Activated CD4-positive, alpha-beta T cell treated with anti-CD3 and anti-CD28 coated beads, Interleukin-2, amount 10 ng/mL, durations not matched to agents 24 days and 14 days (primary cell): ENCODE measurements around the gene CABCOCO1. TPM values are rescaled to one million over a fixed set of nuclear protein-coding genes. Genes with fewer than 3 reads are reported as not detected.

Experiments used
- DNase-seq: peaks from one replicate; pipeline ENCODE4 v3.0.0; 2022
- H3K27ac Mint-ChIP-seq: one replicate; pipeline ENCODE4 v1.8.0; 2022; ENCODE audit warnings: mild to moderate bottlenecking, mixed read lengths
- H3K27me3 Mint-ChIP-seq: one replicate; pipeline ENCODE4 v1.8.0; 2022; ENCODE audit warnings: mixed read lengths
- H3K36me3 Mint-ChIP-seq: one replicate; pipeline ENCODE4 v1.8.0; 2022; ENCODE audit warnings: low read depth, mild to moderate bottlenecking, mixed read lengths
- H3K4me1 Mint-ChIP-seq: one replicate; pipeline ENCODE4 v1.8.0; 2021; ENCODE audit warnings: mixed read lengths
- H3K4me3 Mint-ChIP-seq: one replicate; pipeline ENCODE4 v1.8.0; 2022; ENCODE audit warnings: mild to moderate bottlenecking, moderate library complexity, mixed read lengths
- H3K9me3 Mint-ChIP-seq: one replicate; pipeline ENCODE4 v1.8.0; 2021; ENCODE audit warnings: mixed read lengths
- intact Hi-C: fragments of 100-400 bp; cut with micrococcal nuclease; formaldehyde crosslinking; loops from one replicate; pipeline ENCODE4 v1.15.1; 2023
- total RNA-seq: library from RNA; stranded (reverse); gene quantifications from 2 replicates; pipeline ENCODE4 v1.2.3, GENCODE V29; 2022

CABCOCO1 gene
- total RNA-seq, 1 donor from 2014 or later: not detected

GRCh38 chr10:61632057-61632670 lies 30.6 kb upstream of the CABCOCO1 start:
- DNase-seq: no peak
- Mint-ChIP-seq H3K4me3 (no peak overlapping the region), H3K4me1 (no peaks in the 10 kb centered on the region), H3K36me3 (no peaks in the 10 kb centered on the region), H3K9me3 (no peaks in the 10 kb centered on the region), H3K27me3 (no peaks in the 10 kb centered on the region), H3K27ac (no peak overlapping the region)
- intact Hi-C loops: no loop called here

DNA sequence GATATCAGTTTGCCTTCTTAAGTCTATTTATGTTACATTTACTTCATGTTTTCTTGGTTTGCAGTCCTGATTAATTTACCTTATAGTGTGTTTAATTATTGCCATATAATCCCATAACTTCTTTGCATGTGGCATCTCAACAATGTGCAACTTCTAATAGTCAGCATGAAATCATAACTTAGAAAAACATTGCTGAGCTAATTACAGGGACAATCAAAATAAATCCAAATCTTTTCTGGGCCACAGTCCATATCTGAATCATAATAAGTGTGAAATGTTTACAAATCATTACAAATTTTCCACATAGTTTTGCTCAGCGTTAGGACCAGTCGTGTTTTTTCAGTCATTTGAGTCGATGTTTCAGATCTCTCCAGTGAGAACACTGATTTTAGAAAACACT lies 29.1 kb upstream of the CABCOCO1 start:
- Mint-ChIP-seq H3K4me3 (no peak overlapping the region), H3K9me3 (no peaks in the 10 kb centered on the region), H3K4me1 (no peaks in the 10 kb centered on the region), H3K36me3 (no peaks in the 10 kb centered on the region), H3K27ac (no peak overlapping the region), H3K27me3 (no peaks in the 10 kb centered on the region)
- DNase-seq: no peak
- intact Hi-C loops: no loop called here

DNA sequence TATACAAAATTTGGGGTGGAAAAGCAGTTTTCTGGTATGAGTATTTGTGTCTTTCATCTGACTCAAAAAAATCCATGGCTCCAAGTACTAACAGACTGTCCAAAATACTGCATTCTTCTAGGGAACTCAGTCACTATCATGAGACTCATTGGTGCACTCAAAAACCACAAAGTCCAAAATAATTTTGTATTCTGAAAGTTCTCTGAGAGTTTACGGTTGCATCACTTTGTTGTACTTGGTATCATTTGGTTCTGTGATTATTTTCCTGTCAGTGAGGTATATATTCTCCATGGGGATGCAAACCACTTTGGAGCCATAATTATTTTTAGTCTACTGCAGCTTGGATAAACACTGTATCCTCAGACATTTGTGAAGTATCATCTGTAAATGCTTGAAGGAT lies 28.0 kb upstream of the CABCOCO1 start:
- DNase-seq: no peak
- Mint-ChIP-seq H3K27ac (no peak overlapping the region), H3K9me3 (no peaks in the 10 kb centered on the region), H3K4me1 (no peaks in the 10 kb centered on the region), H3K36me3 (no peaks in the 10 kb centered on the region), H3K27me3 (no peaks in the 10 kb centered on the region), H3K4me3 (no peak overlapping the region)
- intact Hi-C loops: no loop called here

DNA sequence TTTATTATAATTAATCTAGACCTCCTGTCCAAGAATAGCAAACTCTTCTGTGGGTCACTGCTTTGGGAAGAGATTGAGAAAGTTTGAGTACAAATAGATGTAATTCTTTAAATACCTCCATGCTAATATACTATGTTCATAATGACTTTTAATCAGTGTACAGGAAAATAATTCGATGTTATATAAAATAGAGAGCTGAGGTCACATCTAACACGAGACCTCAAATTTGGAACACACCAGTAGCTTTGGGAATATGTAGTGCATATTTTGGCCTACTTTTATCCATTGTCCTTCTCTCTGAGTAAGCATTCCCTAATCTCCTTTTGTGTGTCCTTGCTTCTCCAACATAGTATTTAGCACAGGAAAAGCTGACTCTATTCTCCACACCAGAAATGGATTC lies 27.3 kb upstream of the CABCOCO1 start:
- H3K4me1 Mint-ChIP-seq: no peaks in the 10 kb centered on the region
- H3K36me3 Mint-ChIP-seq: no peaks in the 10 kb centered on the region
- no peak overlapping the region for H3K4me3 Mint-ChIP-seq
- H3K27ac Mint-ChIP-seq: no peak overlapping the region
- no peaks in the 10 kb centered on the region for H3K9me3 Mint-ChIP-seq
- intact Hi-C loops: no loop called here
- no peak for DNase-seq
- H3K27me3 Mint-ChIP-seq: no peaks in the 10 kb centered on the region

- intact Hi-C loops: no loop called here
- no peaks in the 10 kb centered on the region for H3K36me3 Mint-ChIP-seq
- no peaks in the 10 kb centered on the region for H3K27me3 Mint-ChIP-seq
- H3K27ac Mint-ChIP-seq: no peak overlapping the region
- no peak for DNase-seq
- H3K9me3 Mint-ChIP-seq: no peaks in the 10 kb centered on the region
- no peak overlapping the region for H3K4me3 Mint-ChIP-seq
- no peaks in the 10 kb centered on the region for H3K4me1 Mint-ChIP-seq
Measured at GRCh38 chr10:61635932-61636331, 26.8 kb upstream of the CABCOCO1 start.

GRCh38 chr10:61639952-61640351 lies 22.8 kb upstream of the CABCOCO1 start:
- DNase-seq: no peak
- Mint-ChIP-seq H3K27ac (no peak overlapping the region), H3K27me3 (peaks cover 8% of the 10 kb centered on the region), H3K36me3 (no peaks in the 10 kb centered on the region), H3K4me3 (no peak overlapping the region), H3K4me1 (no peaks in the 10 kb centered on the region), H3K9me3 (no peaks in the 10 kb centered on the region)
- intact Hi-C loops: no loop called here

DNA sequence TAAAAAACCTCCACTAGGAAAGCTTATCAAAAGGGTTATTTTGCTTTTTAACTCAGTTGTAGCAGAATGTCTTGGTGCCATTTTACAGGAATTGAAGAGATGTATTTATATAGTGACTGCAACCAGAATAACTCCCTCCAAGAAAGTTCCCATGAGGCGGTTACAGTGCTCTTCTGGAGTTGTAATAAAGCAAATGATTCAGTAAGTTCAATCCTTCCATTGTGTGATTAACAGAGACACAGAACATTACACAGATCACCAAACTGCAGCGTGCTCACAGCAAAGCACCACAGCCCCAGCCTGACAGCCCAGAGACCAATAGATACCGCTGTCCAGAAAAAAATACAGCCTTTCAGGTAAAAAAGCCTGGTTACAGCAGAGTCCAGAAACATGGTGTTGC lies 21.9 kb upstream of the CABCOCO1 start:
- Mint-ChIP-seq H3K36me3 (no peaks in the 10 kb centered on the region), H3K4me1 (no peaks in the 10 kb centered on the region), H3K4me3 (no peak overlapping the region), H3K27ac (no peak overlapping the region), H3K27me3 (peaks cover 8% of the 10 kb centered on the region), H3K9me3 (no peaks in the 10 kb centered on the region)
- DNase-seq: no peak
- intact Hi-C loops: no loop called here

GRCh38 chr10:61642150-61642571 lies 20.6 kb upstream of the CABCOCO1 start:
- intact Hi-C loops: no loop called here
- H3K27me3 Mint-ChIP-seq: peaks cover 10% of the 10 kb centered on the region
- no peaks in the 10 kb centered on the region for H3K9me3 Mint-ChIP-seq
- DNase-seq: no peak
- H3K27ac Mint-ChIP-seq: no peak overlapping the region
- no peak overlapping the region for H3K4me3 Mint-ChIP-seq
- no peaks in the 10 kb centered on the region for H3K4me1 Mint-ChIP-seq
- no peaks in the 10 kb centered on the region for H3K36me3 Mint-ChIP-seq

- H3K4me1 Mint-ChIP-seq: no peaks in the 10 kb centered on the region
- no peak overlapping the region for H3K27ac Mint-ChIP-seq
- no peaks in the 10 kb centered on the region for H3K9me3 Mint-ChIP-seq
- intact Hi-C loops: no loop called here
- H3K27me3 Mint-ChIP-seq: peaks cover 10% of the 10 kb centered on the region
- no peak for DNase-seq
- no peak overlapping the region for H3K4me3 Mint-ChIP-seq
- H3K36me3 Mint-ChIP-seq: no peaks in the 10 kb centered on the region
Measured at GRCh38 chr10:61642676-61643075, 20.1 kb upstream of the CABCOCO1 start.

- intact Hi-C loops: no loop called here
- Mint-ChIP-seq H3K4me1 (no peaks in the 10 kb centered on the region), H3K27me3 (peaks cover 12% of the 10 kb centered on the region), H3K27ac (no peak overlapping the region), H3K9me3 (no peaks in the 10 kb centered on the region), H3K4me3 (no peak overlapping the region), H3K36me3 (no peaks in the 10 kb centered on the region)
- DNase-seq: no peak
Measured at GRCh38 chr10:61643316-61643751, 19.4 kb upstream of the CABCOCO1 start.

- Mint-ChIP-seq H3K4me1 (no peaks in the 10 kb centered on the region), H3K4me3 (no peak overlapping the region), H3K27me3 (peaks cover 7% of the 10 kb centered on the region), H3K36me3 (no peaks in the 10 kb centered on the region), H3K9me3 (no peaks in the 10 kb centered on the region), H3K27ac (no peak overlapping the region)
- no peak for DNase-seq
- intact Hi-C loops: no loop called here
Measured at GRCh38 chr10:61653699-61654098, 9.0 kb upstream of the CABCOCO1 start.

DNA sequence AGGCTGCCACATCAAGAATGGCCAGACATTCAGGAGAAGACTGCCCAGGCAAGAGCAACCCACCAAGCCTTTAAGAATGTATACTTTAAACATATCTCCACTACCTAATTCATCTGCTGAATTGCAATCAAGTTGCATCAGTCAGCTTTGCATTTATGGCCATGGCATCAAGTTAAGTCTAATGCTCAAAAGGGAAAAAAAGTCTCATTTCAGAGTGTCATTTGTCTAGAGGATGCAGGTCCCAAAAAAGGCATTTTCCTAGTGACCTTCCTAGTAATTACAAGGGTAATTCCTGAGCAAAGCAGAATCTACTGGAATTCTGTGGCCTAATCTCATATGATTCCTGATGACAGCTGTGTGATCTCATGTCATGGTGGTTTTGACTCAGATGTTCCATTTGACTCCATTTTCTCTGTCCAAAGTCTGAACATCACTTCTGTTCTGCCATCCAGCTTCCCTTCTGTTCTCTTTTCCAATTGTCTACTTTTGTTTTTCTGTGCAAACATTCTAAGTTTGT lies 7.3 kb upstream of the CABCOCO1 start:
- Mint-ChIP-seq H3K4me3 (no peak overlapping the region), H3K36me3 (no peaks in the 10 kb centered on the region), H3K4me1 (no peaks in the 10 kb centered on the region), H3K27ac (no peak overlapping the region), H3K9me3 (no peaks in the 10 kb centered on the region), H3K27me3 (peaks cover 14% of the 10 kb centered on the region)
- no peak for DNase-seq
- intact Hi-C loops: no loop called here

DNA sequence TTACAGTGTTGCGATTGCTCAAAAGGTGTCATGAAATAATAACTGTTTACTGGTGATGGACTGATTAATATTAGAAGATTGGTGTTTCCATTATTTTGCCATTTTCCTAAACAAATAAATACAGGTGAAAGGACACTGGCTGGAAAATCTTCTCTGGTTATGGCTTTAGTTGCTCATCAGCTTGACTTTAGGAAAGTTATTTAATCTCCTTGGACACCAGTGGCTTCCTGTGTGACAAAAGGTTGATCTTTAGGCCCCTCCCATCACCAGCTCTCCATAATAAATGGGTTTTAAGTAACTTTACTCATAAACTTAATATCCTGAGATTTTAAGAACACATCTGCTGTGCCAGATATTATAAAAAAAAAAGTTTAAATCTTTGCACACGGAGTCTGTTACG lies 737 bp downstream of the CABCOCO1 start:
- H3K27ac Mint-ChIP-seq: no peak overlapping the region
- H3K4me1 Mint-ChIP-seq: no peaks in the 10 kb centered on the region
- no peak overlapping the region for H3K4me3 Mint-ChIP-seq
- H3K9me3 Mint-ChIP-seq: no peaks in the 10 kb centered on the region
- intact Hi-C loops: no loop called here
- H3K36me3 Mint-ChIP-seq: no peaks in the 10 kb centered on the region
- no peak for DNase-seq
- peaks cover 42% of the 10 kb centered on the region for H3K27me3 Mint-ChIP-seq

GRCh38 chr10:61664985-61665384 lies 2.3 kb downstream of the CABCOCO1 start:
- Mint-ChIP-seq H3K27ac (no peak overlapping the region), H3K27me3 (peaks cover 39% of the 10 kb centered on the region), H3K4me1 (no peaks in the 10 kb centered on the region), H3K36me3 (no peaks in the 10 kb centered on the region), H3K4me3 (no peak overlapping the region), H3K9me3 (no peaks in the 10 kb centered on the region)
- intact Hi-C loops: no loop called here
- DNase-seq: no peak

DNA sequence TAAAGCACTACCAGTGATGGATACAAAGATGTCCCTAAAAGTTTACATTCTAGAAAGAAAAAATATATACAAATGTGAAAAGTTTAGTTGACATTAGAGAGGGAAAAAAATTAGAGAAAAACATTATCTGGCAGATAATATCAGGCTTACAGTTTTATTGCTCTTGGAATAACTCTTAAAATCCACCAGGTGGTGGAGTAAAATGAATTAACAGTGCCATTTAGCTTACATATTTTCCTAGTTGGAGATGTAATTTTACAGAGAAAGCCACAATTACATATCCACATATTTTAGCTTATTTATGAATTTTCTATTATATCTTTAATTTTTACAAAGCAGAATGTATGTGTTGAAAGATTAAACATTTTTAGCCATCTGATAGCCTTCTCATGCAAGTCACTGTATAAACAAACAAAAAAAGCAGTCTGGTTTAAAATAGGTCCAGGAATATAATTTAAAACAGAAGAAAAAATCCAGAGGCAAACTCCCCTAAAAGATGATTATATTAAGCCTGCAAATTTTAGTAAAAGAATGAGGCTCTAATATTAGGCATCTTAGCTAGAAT lies 6.5 kb downstream of the CABCOCO1 start:
- H3K27ac Mint-ChIP-seq: no peak overlapping the region
- H3K27me3 Mint-ChIP-seq: peaks cover 10% of the 10 kb centered on the region
- H3K36me3 Mint-ChIP-seq: no peaks in the 10 kb centered on the region
- intact Hi-C loops: no loop called here
- no peak overlapping the region for H3K4me3 Mint-ChIP-seq
- no peaks in the 10 kb centered on the region for H3K9me3 Mint-ChIP-seq
- no peak for DNase-seq
- H3K4me1 Mint-ChIP-seq: no peaks in the 10 kb centered on the region
